ENCODE results near the gene ANK3. TPM values are rescaled to one million over a fixed set of nuclear protein-coding genes. Genes with fewer than 3 reads are reported as not detected.
A peak's percentile ranks its signal among the peaks of the same experiment; 100 is the strongest.

The ANK3 gene
- polyA plus RNA-seq, 4 donors = 9.9 to 81.4 (median 35.5) TPM

DNA sequence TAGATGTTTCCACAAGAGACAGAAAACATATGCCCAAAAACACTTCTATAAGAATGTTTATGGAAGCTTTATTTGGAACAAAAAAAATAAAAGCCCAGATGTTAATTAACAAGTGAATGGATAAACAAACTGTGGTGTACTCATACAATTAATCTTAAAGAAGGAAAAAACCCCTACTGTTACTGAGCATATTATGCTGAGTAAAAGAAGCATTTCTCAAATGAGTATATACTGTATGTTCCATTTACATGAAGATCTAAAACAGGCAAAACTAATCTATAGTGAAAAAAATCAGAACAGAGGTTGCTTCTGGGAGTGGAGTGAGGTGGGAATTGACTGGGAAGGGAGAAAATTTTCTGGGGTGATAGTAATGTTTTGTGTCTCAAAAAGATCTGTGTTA is 15.5 kb upstream of the ANK3 start:
- Histone ChIP-seq H3K27ac (ENCODE audit: low read depth in 1 of 3, low read length in 2 of 3) (no peak overlapping the region), H3K9me3 (ENCODE audit: control insufficient read depth in 2 of 2, insufficient read depth in 1 of 2, low read depth in 1 of 2, low read length in 1 of 2) (peaks cover 0 to 3% of the 10 kb centered on the region in 2 donors), H3K36me3 (ENCODE audit: control insufficient read depth in 3 of 3, insufficient read depth in 2 of 3, low read depth in 1 of 3, low read length in 3 of 3) (no peaks in the 10 kb centered on the region), H3K27me3 (ENCODE audit: control insufficient read depth in 3 of 3, insufficient read depth in 3 of 3, low read length in 3 of 3) (no peaks in the 10 kb centered on the region), H3K4me1 (ENCODE audit: control insufficient read depth in 3 of 3, insufficient read depth in 2 of 3, low read depth in 1 of 3, low read length in 2 of 3) (no peaks in the 10 kb centered on the region), H3K4me3 (ENCODE audit: low read depth in 1 of 3, low read length in 3 of 3) (no peak overlapping the region)
- FAIRE-seq (no peak), DNase-seq (no peak)

GRCh38 chr10:60403168-60403873 is 13.6 kb upstream of the ANK3 start:
- WGBS, 3 donors = 93 to 96% (median 94%) methylated on average over 8 of the region's 8 CpGs
- H3K9me3 ChIP-seq (ENCODE audit: control insufficient read depth in 2 of 2, insufficient read depth in 1 of 2, low read depth in 1 of 2, low read length in 1 of 2) = peaks cover 0 to 3% of the 10 kb centered on the region in 2 donors
- no peaks in the 10 kb centered on the region for H3K27me3 ChIP-seq (ENCODE audit: control insufficient read depth in 3 of 3, insufficient read depth in 3 of 3, low read length in 3 of 3)
- H3K27ac ChIP-seq (ENCODE audit: low read depth in 1 of 3, low read length in 2 of 3) = no peak overlapping the region
- DNase-seq (peak in 1 of 2 donors; percentile 37), FAIRE-seq (no peak)
- no peaks in the 10 kb centered on the region for H3K36me3 ChIP-seq (ENCODE audit: control insufficient read depth in 3 of 3, insufficient read depth in 2 of 3, low read depth in 1 of 3, low read length in 3 of 3)
- no peaks in the 10 kb centered on the region for H3K4me1 ChIP-seq (ENCODE audit: control insufficient read depth in 3 of 3, insufficient read depth in 2 of 3, low read depth in 1 of 3, low read length in 2 of 3)
- H3K4me3 ChIP-seq (ENCODE audit: low read depth in 1 of 3, low read length in 3 of 3) = no peak overlapping the region

DNA sequence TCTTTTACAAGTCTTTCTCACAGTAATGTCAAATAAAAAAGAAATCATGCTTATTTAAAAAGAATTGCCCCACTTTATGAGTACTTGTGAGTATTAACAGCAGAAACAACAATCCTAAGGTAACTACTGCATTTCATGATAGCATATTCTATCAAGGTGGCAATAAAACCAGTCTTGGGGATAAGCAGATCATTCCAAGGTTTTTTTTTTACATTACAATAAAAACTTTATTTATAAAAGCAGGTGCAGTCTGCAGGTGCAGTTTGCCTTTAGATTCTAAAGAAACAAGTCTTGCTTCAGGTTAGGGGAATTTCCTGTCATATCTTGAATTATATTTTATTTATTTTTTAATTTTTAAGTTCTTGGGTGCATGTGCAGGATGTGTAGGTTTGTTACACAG is 10.7 kb upstream of the ANK3 start:
- Histone ChIP-seq H3K27ac (ENCODE audit: low read depth in 1 of 3, low read length in 2 of 3) (no peak overlapping the region), H3K36me3 (ENCODE audit: control insufficient read depth in 3 of 3, insufficient read depth in 2 of 3, low read depth in 1 of 3, low read length in 3 of 3) (no peaks in the 10 kb centered on the region), H3K4me3 (ENCODE audit: low read depth in 1 of 3, low read length in 3 of 3) (no peak overlapping the region), H3K4me1 (ENCODE audit: control insufficient read depth in 3 of 3, insufficient read depth in 2 of 3, low read depth in 1 of 3, low read length in 2 of 3) (no peaks in the 10 kb centered on the region), H3K9me3 (ENCODE audit: control insufficient read depth in 2 of 2, insufficient read depth in 1 of 2, low read depth in 1 of 2, low read length in 1 of 2) (peaks cover 0 to 3% of the 10 kb centered on the region in 2 donors), H3K27me3 (ENCODE audit: control insufficient read depth in 3 of 3, insufficient read depth in 3 of 3, low read length in 3 of 3) (no peaks in the 10 kb centered on the region)
- FAIRE-seq = no peak
- DNase-seq = no peak

- no peaks in the 10 kb centered on the region for H3K4me1 ChIP-seq (ENCODE audit: control insufficient read depth in 3 of 3, insufficient read depth in 2 of 3, low read depth in 1 of 3, low read length in 2 of 3)
- DNase-seq = no peak
- no peak for FAIRE-seq
- H3K36me3 ChIP-seq (ENCODE audit: control insufficient read depth in 3 of 3, insufficient read depth in 2 of 3, low read depth in 1 of 3, low read length in 3 of 3) = no peaks in the 10 kb centered on the region
- WGBS, 3 donors = 82 to 88% (median 87%) methylated on average over 8 of the region's 8 CpGs
- no peak overlapping the region for H3K27ac ChIP-seq (ENCODE audit: low read depth in 1 of 3, low read length in 2 of 3)
- H3K27me3 ChIP-seq (ENCODE audit: control insufficient read depth in 3 of 3, insufficient read depth in 3 of 3, low read length in 3 of 3) = no peaks in the 10 kb centered on the region
- H3K9me3 ChIP-seq (ENCODE audit: control insufficient read depth in 2 of 2, insufficient read depth in 1 of 2, low read depth in 1 of 2, low read length in 1 of 2) = peaks cover 0 to 3% of the 10 kb centered on the region in 2 donors
- H3K4me3 ChIP-seq (ENCODE audit: low read depth in 1 of 3, low read length in 3 of 3) = no peak overlapping the region
These were observed 9.7 kb upstream of the ANK3 start for GRCh38 chr10:60399328-60399727.

- DNase-seq = no peak
- no peak for FAIRE-seq
- H3K9me3 ChIP-seq (ENCODE audit: control insufficient read depth in 2 of 2, insufficient read depth in 1 of 2, low read depth in 1 of 2, low read length in 1 of 2) = peaks cover 0 to 3% of the 10 kb centered on the region in 2 donors
- no peaks in the 10 kb centered on the region for H3K36me3 ChIP-seq (ENCODE audit: control insufficient read depth in 3 of 3, insufficient read depth in 2 of 3, low read depth in 1 of 3, low read length in 3 of 3)
- no peak overlapping the region for H3K27ac ChIP-seq (ENCODE audit: low read depth in 1 of 3, low read length in 2 of 3)
- no peaks in the 10 kb centered on the region for H3K4me1 ChIP-seq (ENCODE audit: control insufficient read depth in 3 of 3, insufficient read depth in 2 of 3, low read depth in 1 of 3, low read length in 2 of 3)
- H3K4me3 ChIP-seq (ENCODE audit: low read depth in 1 of 3, low read length in 3 of 3) = no peak overlapping the region
- 65 to 78% (median 70%) methylated on average over 2 of the region's 2 CpGs for WGBS, 3 donors
- no peaks in the 10 kb centered on the region for H3K27me3 ChIP-seq (ENCODE audit: control insufficient read depth in 3 of 3, insufficient read depth in 3 of 3, low read length in 3 of 3)
These were observed 8.1 kb upstream of the ANK3 start for GRCh38 chr10:60397792-60398191.

DNA sequence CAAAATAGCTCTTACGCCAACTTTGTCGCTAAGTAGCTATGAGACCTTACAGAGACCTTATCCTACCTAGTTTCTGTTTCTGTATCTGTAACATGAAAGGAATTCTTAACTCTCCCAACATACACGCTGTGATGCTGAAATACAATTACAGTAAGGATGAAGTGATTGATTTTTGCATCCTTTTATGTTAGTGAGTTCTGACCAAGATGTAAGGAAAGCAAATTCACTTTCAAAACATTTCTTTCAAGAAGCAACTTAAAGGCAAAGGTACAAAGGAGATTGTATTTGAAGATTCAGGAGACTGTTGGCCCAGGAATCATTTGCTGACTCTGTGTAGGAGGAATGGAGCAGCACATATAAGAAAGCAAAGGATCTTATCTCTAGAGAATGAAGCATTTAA is 7.1 kb upstream of the ANK3 start:
- H3K9me3 ChIP-seq (ENCODE audit: control insufficient read depth in 2 of 2, insufficient read depth in 1 of 2, low read depth in 1 of 2, low read length in 1 of 2) = no peaks in the 10 kb centered on the region
- 84 to 94% (median 90%) methylated on average over 3 of the region's 3 CpGs for WGBS, 3 donors
- H3K4me1 ChIP-seq (ENCODE audit: control insufficient read depth in 3 of 3, insufficient read depth in 2 of 3, low read depth in 1 of 3, low read length in 2 of 3) = no peaks in the 10 kb centered on the region
- H3K4me3 ChIP-seq (ENCODE audit: low read depth in 1 of 3, low read length in 3 of 3) = no peak overlapping the region
- H3K36me3 ChIP-seq (ENCODE audit: control insufficient read depth in 3 of 3, insufficient read depth in 2 of 3, low read depth in 1 of 3, low read length in 3 of 3) = no peaks in the 10 kb centered on the region
- FAIRE-seq = no peak
- DNase-seq = no peak
- no peaks in the 10 kb centered on the region for H3K27me3 ChIP-seq (ENCODE audit: control insufficient read depth in 3 of 3, insufficient read depth in 3 of 3, low read length in 3 of 3)
- no peak overlapping the region for H3K27ac ChIP-seq (ENCODE audit: low read depth in 1 of 3, low read length in 2 of 3)

- DNase-seq = no peak
- H3K4me1 ChIP-seq (ENCODE audit: control insufficient read depth in 3 of 3, insufficient read depth in 2 of 3, low read depth in 1 of 3, low read length in 2 of 3) = no peaks in the 10 kb centered on the region
These were observed 6.0 kb upstream of the ANK3 start for GRCh38 chr10:60395711-60396110.

GRCh38 chr10:60394446-60394845 is 4.8 kb upstream of the ANK3 start:
- 72 to 89% (median 80%) methylated on average over 2 of the region's 2 CpGs for WGBS, 3 donors
- Histone ChIP-seq H3K4me1 (ENCODE audit: control insufficient read depth in 3 of 3, insufficient read depth in 2 of 3, low read depth in 1 of 3, low read length in 2 of 3) (no peaks in the 10 kb centered on the region), H3K27ac (ENCODE audit: low read depth in 1 of 3, low read length in 2 of 3) (no peak overlapping the region), H3K36me3 (ENCODE audit: control insufficient read depth in 3 of 3, insufficient read depth in 2 of 3, low read depth in 1 of 3, low read length in 3 of 3) (no peaks in the 10 kb centered on the region), H3K4me3 (ENCODE audit: low read depth in 1 of 3, low read length in 3 of 3) (no peak overlapping the region), H3K27me3 (ENCODE audit: control insufficient read depth in 3 of 3, insufficient read depth in 3 of 3, low read length in 3 of 3) (no peaks in the 10 kb centered on the region), H3K9me3 (ENCODE audit: control insufficient read depth in 2 of 2, insufficient read depth in 1 of 2, low read depth in 1 of 2, low read length in 1 of 2) (no peaks in the 10 kb centered on the region)
- FAIRE-seq = no peak
- DNase-seq = no peak

More at GRCh38 chr10:60395711-60396110, 6.0 kb upstream of the ANK3 start:
- H3K27ac ChIP-seq (ENCODE audit: low read depth in 1 of 3, low read length in 2 of 3) = no peak overlapping the region
- FAIRE-seq = no peak
- H3K36me3 ChIP-seq (ENCODE audit: control insufficient read depth in 3 of 3, insufficient read depth in 2 of 3, low read depth in 1 of 3, low read length in 3 of 3) = no peaks in the 10 kb centered on the region
- 94 to 99% (median 97%) methylated on average over 7 of the region's 7 CpGs for WGBS, 3 donors
- H3K27me3 ChIP-seq (ENCODE audit: control insufficient read depth in 3 of 3, insufficient read depth in 3 of 3, low read length in 3 of 3) = no peaks in the 10 kb centered on the region
- H3K9me3 ChIP-seq (ENCODE audit: control insufficient read depth in 2 of 2, insufficient read depth in 1 of 2, low read depth in 1 of 2, low read length in 1 of 2) = no peaks in the 10 kb centered on the region
- H3K4me3 ChIP-seq (ENCODE audit: low read depth in 1 of 3, low read length in 3 of 3) = no peak overlapping the region

- Histone ChIP-seq H3K4me1 (ENCODE audit: control insufficient read depth in 3 of 3, insufficient read depth in 2 of 3, low read depth in 1 of 3, low read length in 2 of 3) (no peaks in the 10 kb centered on the region), H3K27me3 (ENCODE audit: control insufficient read depth in 3 of 3, insufficient read depth in 3 of 3, low read length in 3 of 3) (no peaks in the 10 kb centered on the region), H3K4me3 (ENCODE audit: low read depth in 1 of 3, low read length in 3 of 3) (no peak overlapping the region), H3K9me3 (ENCODE audit: control insufficient read depth in 2 of 2, insufficient read depth in 1 of 2, low read depth in 1 of 2, low read length in 1 of 2) (no peaks in the 10 kb centered on the region), H3K36me3 (ENCODE audit: control insufficient read depth in 3 of 3, insufficient read depth in 2 of 3, low read depth in 1 of 3, low read length in 3 of 3) (no peaks in the 10 kb centered on the region), H3K27ac (ENCODE audit: low read depth in 1 of 3, low read length in 2 of 3) (no peak overlapping the region)
- no peak for FAIRE-seq
- 79 to 85% (median 82%) methylated on average over 3 of the region's 3 CpGs for WGBS, 3 donors
- DNase-seq = no peak
These were observed 550 bp upstream of the ANK3 start for GRCh38 chr10:60390224-60390626.

All from small intestine (tissue), 7 donors.